Liver (tissue), 3 donors: Measurements from ENCODE around the gene FARSB.

ENCODE experiments used
- CTCF ChIP-seq: fragments of 150-350 bp; IDR thresholded peaks from 2 replicates; pipeline ENCODE4 v1.5.1; 2017; ENCODE audit warnings: improper control_type of control experiment, low read depth, low read length; ENCODE audit not compliant: missing input control
- EGR1 ChIP-seq, 2 donors: IDR thresholded peaks; 2 replicates each; pipeline ENCODE4 v1.6.1; 2016 to 2018; ENCODE audit warnings: antibody characterized with exemption in 2 of 2, low read depth in 2 of 2
- FOXA1 ChIP-seq: IDR thresholded peaks from 2 replicates; pipeline ENCODE4 v1.6.1; 2016; ENCODE audit warnings: antibody characterized with exemption
- GABPA ChIP-seq, 2 donors: IDR thresholded peaks in 1 of 2; conservative IDR thresholded peaks in 1 of 2; 2 replicates each; pipeline ENCODE4 v1.6.1; 2016; ENCODE audit warnings: antibody characterized with exemption in 2 of 2, mild to moderate bottlenecking in 1 of 2, moderate library complexity in 1 of 2
- MAX ChIP-seq: IDR thresholded peaks from 2 replicates; pipeline ENCODE4 v1.6.1; 2016; ENCODE audit warnings: antibody characterized with exemption
- RAD21 ChIP-seq, 2 donors: IDR thresholded peaks; 2 replicates each; pipeline ENCODE4 v1.6.1; 2016; ENCODE audit warnings: antibody characterized with exemption in 2 of 2, mild to moderate bottlenecking in 2 of 2
- REST ChIP-seq: IDR thresholded peaks from 2 replicates; pipeline ENCODE4 v1.6.1; 2016; ENCODE audit warnings: antibody characterized with exemption, mild to moderate bottlenecking
- SP1 ChIP-seq: IDR thresholded peaks from 2 replicates; pipeline ENCODE4 v1.6.1; 2018; ENCODE audit warnings: antibody characterized with exemption, mild to moderate bottlenecking
- TAF1 ChIP-seq: conservative IDR thresholded peaks from 2 replicates; pipeline ENCODE4 v1.6.1; 2016; ENCODE audit warnings: antibody characterized with exemption, mild to moderate bottlenecking
- YY1 ChIP-seq: IDR thresholded peaks from 2 replicates; pipeline ENCODE4 v1.6.1; 2016; ENCODE audit warnings: antibody characterized with exemption, mild to moderate bottlenecking
- donor health status: healthy.
- donor health status: healthy.

DNA sequence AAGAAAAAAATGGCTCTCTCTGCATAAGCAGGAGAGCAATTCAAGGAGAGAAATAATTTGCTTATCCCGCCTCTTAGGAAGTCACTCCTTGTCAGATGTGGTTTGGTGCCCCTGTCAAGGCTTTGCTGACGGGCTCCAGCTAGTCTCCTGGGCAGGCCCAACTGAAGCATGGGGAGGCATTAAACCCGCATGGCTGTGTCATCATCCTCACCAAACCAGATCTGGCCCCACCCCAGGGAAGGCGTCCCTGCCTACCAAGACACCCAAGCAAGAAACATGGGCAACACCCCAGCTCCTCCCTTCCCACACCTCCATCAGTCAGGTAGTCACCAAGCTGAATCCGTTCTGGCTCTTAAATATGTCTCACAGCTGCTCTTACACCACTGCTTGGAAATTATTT lies 123.6 kb downstream of the FARSB start:
- TF ChIP-seq REST: no peak
- TF ChIP-seq CTCF: no peak
- TF ChIP-seq MAX: no peak
- no peak for TF ChIP-seq TAF1
- no peak for TF ChIP-seq YY1
- no peak for TF ChIP-seq SP1
- no peak for TF ChIP-seq RAD21 (IDR thresholded peaks at IDR 0.05)
- no peak for TF ChIP-seq GABPA (IDR thresholded peaks at IDR 0.05 in 1 of 2, conservative IDR thresholded peaks at IDR 0.05 in 1 of 2)
- no peak for TF ChIP-seq EGR1 (IDR thresholded peaks at IDR 0.05; ENCODE audit: low read depth in 2 of 2)
- TF ChIP-seq FOXA1: no peak
